Type B pancreatic cell (in vitro differentiated cells): ENCODE measurements around the gene SESN1. TPM values are rescaled to one million over a fixed set of nuclear protein-coding genes. Genes with fewer than 3 reads are reported as not detected.
"Not testable (repeated sequence)": the region's sequence is repeated elsewhere in the genome, so short reads cannot be mapped to it uniquely, and the experiment has no call there.

Experiments used
- DNase-seq: peaks from one replicate; pipeline ENCODE4 v3.0.0; 2021; ENCODE audit warnings: mixed read lengths; ENCODE audit not compliant: unreplicated experiment; ENCODE audit errors: extremely low spot score
- H3K27ac Mint-ChIP-seq: 2 replicates; pipeline ENCODE4 v1.8.0; 2021; ENCODE audit warnings: mild to moderate bottlenecking, mixed read lengths
- H3K27me3 Mint-ChIP-seq: 2 replicates; pipeline ENCODE4 v1.8.0; 2021; ENCODE audit warnings: mixed read lengths
- H3K36me3 Mint-ChIP-seq: 2 replicates; pipeline ENCODE4 v1.8.0; 2021; ENCODE audit warnings: mixed read lengths
- H3K4me1 Mint-ChIP-seq: one replicate; pipeline ENCODE4 v1.8.0; 2021; ENCODE audit warnings: mixed read lengths; ENCODE audit not compliant: unreplicated experiment
- H3K4me3 Mint-ChIP-seq: 2 replicates; pipeline ENCODE4 v1.8.0; 2021; ENCODE audit warnings: mild to moderate bottlenecking, mixed read lengths
- H3K9me3 Mint-ChIP-seq: 2 replicates; pipeline ENCODE4 v1.8.0; 2021; ENCODE audit warnings: mixed read lengths
- CTCF ChIP-seq: fragments of 200-600 bp; sonication (generic); conservative IDR thresholded peaks from 2 replicates; pipeline ENCODE4 v1.5.0; 2021; ENCODE audit warnings: antibody characterized with exemption, mild to moderate bottlenecking
- total RNA-seq: library from RNA; stranded (reverse); gene quantifications from 2 replicates; pipeline ENCODE4 v1.2.1, GENCODE V29; 2021; ENCODE audit warnings: low replicate concordance

SESN1 gene
- total RNA-seq, 1 donor from 2014 or later = 33.3 TPM

GRCh38 chr6:109117346-109118035 is 22.8 kb upstream of the SESN1 start:
- Mint-ChIP-seq H3K27me3 (no peaks in the 10 kb centered on the region), H3K9me3 (no peaks in the 10 kb centered on the region), H3K36me3 (no peaks in the 10 kb centered on the region), H3K4me1 (peaks cover 32% of the 10 kb centered on the region), H3K4me3 (no peak overlapping the region), H3K27ac (no peak overlapping the region)
- no peak for DNase-seq
- TF ChIP-seq CTCF = no peak

GRCh38 chr6:109112663-109113062 is 18.0 kb upstream of the SESN1 start:
- peaks cover 16% of the 10 kb centered on the region for H3K36me3 Mint-ChIP-seq
- not testable (repeated sequence) for H3K9me3 Mint-ChIP-seq, H3K4me3 Mint-ChIP-seq, H3K27me3 Mint-ChIP-seq, H3K4me1 Mint-ChIP-seq, DNase-seq, H3K27ac Mint-ChIP-seq

GRCh38 chr6:109109663-109110062 is 15.0 kb upstream of the SESN1 start:
- not testable (repeated sequence) for H3K27ac Mint-ChIP-seq, H3K4me1 Mint-ChIP-seq, H3K9me3 Mint-ChIP-seq, H3K4me3 Mint-ChIP-seq, H3K27me3 Mint-ChIP-seq, DNase-seq
- H3K36me3 Mint-ChIP-seq = peaks cover 22% of the 10 kb centered on the region

- Mint-ChIP-seq H3K36me3 (peaks cover 17% of the 10 kb centered on the region), H3K4me3 (no peak overlapping the region), H3K4me1 (no peaks in the 10 kb centered on the region), H3K27me3 (no peaks in the 10 kb centered on the region), H3K9me3 (no peaks in the 10 kb centered on the region), H3K27ac (no peak overlapping the region)
- TF ChIP-seq CTCF = no peak
- DNase-seq = no peak
Measured at GRCh38 chr6:109105681-109106080, 11.0 kb upstream of the SESN1 start.

- Mint-ChIP-seq H3K4me3 (no peak overlapping the region), H3K4me1 (no peaks in the 10 kb centered on the region), H3K27ac (no peak overlapping the region), H3K27me3 (no peaks in the 10 kb centered on the region), H3K36me3 (peaks cover 10% of the 10 kb centered on the region), H3K9me3 (no peaks in the 10 kb centered on the region)
- DNase-seq = no peak
- TF ChIP-seq CTCF = no peak
Measured at GRCh38 chr6:109104512-109104911, 9.9 kb upstream of the SESN1 start.

- Mint-ChIP-seq H3K9me3 (no peaks in the 10 kb centered on the region), H3K36me3 (peaks cover 13% of the 10 kb centered on the region), H3K27me3 (no peaks in the 10 kb centered on the region), H3K27ac (no peak overlapping the region), H3K4me3 (no peak overlapping the region), H3K4me1 (no peaks in the 10 kb centered on the region)
- no peak for DNase-seq
- no peak for TF ChIP-seq CTCF
Measured at GRCh38 chr6:109103942-109104341, 9.3 kb upstream of the SESN1 start.

GRCh38 chr6:109102762-109103161 is 8.1 kb upstream of the SESN1 start:
- H3K4me3 Mint-ChIP-seq = no peak overlapping the region
- H3K9me3 Mint-ChIP-seq = no peaks in the 10 kb centered on the region
- no peaks in the 10 kb centered on the region for H3K27me3 Mint-ChIP-seq
- DNase-seq = no peak
- H3K27ac Mint-ChIP-seq = no peak overlapping the region
- H3K36me3 Mint-ChIP-seq = peaks cover 17% of the 10 kb centered on the region
- no peaks in the 10 kb centered on the region for H3K4me1 Mint-ChIP-seq
- TF ChIP-seq CTCF = no peak
